Skin epidermis (tissue), 12 donors: ENCODE results near the gene APOBEC3G.
"Not testable (repeated sequence)": the region's sequence is repeated elsewhere in the genome, so short reads cannot be mapped to it uniquely, and the experiment has no call there.

ENCODE experiments used
- H3K27ac ChIP-seq, 21 experiments: fragments of 200-600 bp; sonication (generic) in 11 of 21; one replicate each; pipeline ENCODE4 v1.5.0; 2020; ENCODE audit warnings: mild to moderate bottlenecking in 3 of 21, inconsistent platforms in 2 of 21, moderate library complexity in 2 of 21
- H3K4me3 ChIP-seq, 7 experiments: fragments of 200-600 bp; sonication (generic) in 2 of 7; one replicate each; pipeline ENCODE4 v1.5.0; 2020; ENCODE audit warnings: inconsistent platforms in 2 of 7, mild to moderate bottlenecking in 2 of 7, moderate library complexity in 1 of 7

APOBEC3G gene

GRCh38 chr22:39063904-39064303, 13.2 kb upstream of the APOBEC3G start:
- not testable (repeated sequence) for H3K4me3 ChIP-seq
- peak overlapping the region in 3 of 21 experiments; percentile 12 to 55 (median 36) for H3K27ac ChIP-seq

GRCh38 chr22:39066442-39067276, 10.4 kb upstream of the APOBEC3G start:
- peak overlapping the region in 5 of 21 experiments; percentile 16 to 70 (median 30) for H3K27ac ChIP-seq
- not testable (repeated sequence) for H3K4me3 ChIP-seq

- H3K27ac ChIP-seq = peak overlapping the region in 2 of 21 experiments; percentile 56 to 70
- H3K4me3 ChIP-seq = no peak overlapping the region
These were observed 8.9 kb upstream of the APOBEC3G start for GRCh38 chr22:39068033-39068785.

GRCh38 chr22:39070186-39070585, 6.9 kb upstream of the APOBEC3G start:
- no peak overlapping the region for H3K27ac ChIP-seq
- no peak overlapping the region for H3K4me3 ChIP-seq

GRCh38 chr22:39072581-39072981, 4.5 kb upstream of the APOBEC3G start:
- not testable (repeated sequence) for H3K4me3 ChIP-seq
- H3K27ac ChIP-seq = peak overlapping the region in 4 of 21 experiments; percentile 10 to 35 (median 23)

- no peak overlapping the region for H3K4me3 ChIP-seq
- H3K27ac ChIP-seq = no peak overlapping the region
These were observed 3.1 kb upstream of the APOBEC3G start for GRCh38 chr22:39073981-39074380.

- Histone ChIP-seq H3K4me3 (peak overlapping the region in 4 of 7 experiments; percentile 32 to 54 (median 42)), H3K27ac (peak overlapping the region in 10 of 21 experiments; percentile 33 to 97 (median 66))
These were observed 685 bp upstream of the APOBEC3G start for GRCh38 chr22:39076155-39077025.

GRCh38 chr22:39077912-39078311, 837 bp downstream of the APOBEC3G start:
- Histone ChIP-seq H3K27ac (peak overlapping the region in 12 of 21 experiments; percentile 13 to 97 (median 90)), H3K4me3 (peak overlapping the region; percentile 6 to 54 (median 38))

GRCh38 chr22:39078329-39078728, 1.3 kb downstream of the APOBEC3G start:
- peak overlapping the region in 9 of 21 experiments; percentile 13 to 97 (median 90) for H3K27ac ChIP-seq
- peak overlapping the region in 6 of 7 experiments; percentile 6 to 54 (median 38) for H3K4me3 ChIP-seq

- Histone ChIP-seq H3K4me3 (peak overlapping the region in 1 of 7 experiments; percentile 34), H3K27ac (peak overlapping the region in 4 of 21 experiments; percentile 1 to 97 (median 70))
These were observed 2.1 kb downstream of the APOBEC3G start for GRCh38 chr22:39079054-39079637.

GRCh38 chr22:39080052-39080762, 3.1 kb downstream of the APOBEC3G start:
- Histone ChIP-seq H3K4me3 (peak overlapping the region in 1 of 7 experiments; percentile 6), H3K27ac (peak overlapping the region in 5 of 21 experiments; percentile 36 to 97 (median 44))

- Histone ChIP-seq H3K27ac (peak overlapping the region in 4 of 21 experiments; percentile 36 to 97 (median 48)), H3K4me3 (no peak overlapping the region)
These were observed 3.9 kb downstream of the APOBEC3G start for GRCh38 chr22:39081016-39081415.

- Histone ChIP-seq H3K27ac (peak overlapping the region in 4 of 21 experiments; percentile 36 to 63 (median 42)), H3K4me3 (no peak overlapping the region)
These were observed 4.5 kb downstream of the APOBEC3G start for GRCh38 chr22:39081598-39081997.

GRCh38 chr22:39083212-39084165, 6.4 kb downstream of the APOBEC3G start:
- Histone ChIP-seq H3K27ac (peak overlapping the region in 3 of 21 experiments; percentile 42 to 65 (median 50)), H3K4me3 (no peak overlapping the region)

GRCh38 chr22:39084666-39085065, 7.6 kb downstream of the APOBEC3G start:
- no peak overlapping the region for H3K4me3 ChIP-seq
- H3K27ac ChIP-seq = no peak overlapping the region

GRCh38 chr22:39087098-39087497, 10.0 kb downstream of the APOBEC3G start:
- no peak overlapping the region for H3K4me3 ChIP-seq
- peak overlapping the region in 2 of 21 experiments; percentile 16 to 51 for H3K27ac ChIP-seq
